HepG2 (cell line): ENCODE measurements around the gene LRP10. TPM values are rescaled to one million over a fixed set of nuclear protein-coding genes. Genes with fewer than 3 reads are reported as not detected.

Experiments used
- CBX1 ChIP-seq: IDR thresholded peaks from one replicate; pipeline ENCODE4 v1.6.1; 2016; ENCODE audit warnings: antibody characterized with exemption, low read depth
- CTCF ChIP-seq: sonication (generic); formaldehyde crosslinking; IDR thresholded peaks from 2 replicates; pipeline ENCODE4 v1.5.0; 2020; ENCODE audit warnings: mild to moderate bottlenecking, missing genetic modification reagents, moderate library complexity
- ZKSCAN5 ChIP-seq: sonication (generic); formaldehyde crosslinking; IDR thresholded peaks from 2 replicates; pipeline ENCODE4 v1.5.1; 2020; ENCODE audit warnings: mild to moderate bottlenecking, missing genetic modification reagents
- ZNF407 ChIP-seq: sonication (generic); formaldehyde crosslinking; IDR thresholded peaks from one replicate; pipeline ENCODE4 v1.5.1; 2020; ENCODE audit warnings: mild to moderate bottlenecking, missing genetic modification reagents; ENCODE audit errors: not compliant biosample characterization
- polyA plus RNA-seq, 8 experiments: library from polyadenylated mRNA; depleted of rRNA in 3 of 8; stranded (reverse) in 7 of 8; unstranded in 1 of 8; fragments of >200 nt; fragmentation: Illumina TruSeq in 4 of 8; extraction: Trizol in 4 of 8; gene quantifications; 2 replicates each; pipeline versions ENCODE4 v1.2.1 to v1.2.3, GENCODE V29; 2011 to 2016; ENCODE audit warnings: low read depth in 4 of 8, missing spikeins in 1 of 8, mixed read lengths in 1 of 8; ENCODE audit not compliant: insufficient read depth in 1 of 8
- total RNA-seq, 5 experiments: library from RNA; depleted of rRNA; stranded (reverse); fragments of >200 nt; fragmentation: Illumina TruSeq; extraction: Trizol; gene quantifications; 2 replicates each; pipeline ENCODE4 v1.2.3, GENCODE V29; 2016; ENCODE audit warnings: low read depth in 1 of 5

Gene LRP10
- total and polyA plus RNA-seq, 2 of the 13 experiments (the other 11 are each of a cell fraction or from before 2014, with no cell fraction given) = 16.9 to 45.2 TPM

GRCh38 chr14:22905627-22906026, 34.1 kb downstream of the LRP10 start (continued):
- TF ChIP-seq ZKSCAN5 (CRISPR knock-in tag) (0 out of 2 replicates have a peak, but pooled peaks have one; percentile 24), CTCF (CRISPR knock-in tag) (peak; percentile 20; the same call in 1 of the 2 replicates), ZNF407 (CRISPR knock-in tag) (no peak), CBX1 (peak; percentile 28)
